SK-N-SH (cell line): ENCODE measurements around the gene ST7.

ENCODE experiments used
- JUND ChIP-seq: IDR thresholded peaks from 2 replicates; pipeline ENCODE4 v1.4.0; 2012
- MXI1 ChIP-seq: IDR thresholded peaks from 2 replicates; pipeline ENCODE4 v1.6.1; 2012; ENCODE audit warnings: mild to moderate bottlenecking, low read depth, low read length, improper control_type of control experiment
- SMC3 ChIP-seq: IDR thresholded peaks from 2 replicates; pipeline ENCODE4 v1.6.1; 2012; ENCODE audit warnings: low read depth, low read length, improper control_type of control experiment
- TF ChIP-seq, protein P1 (sequence below): fragments of 200-600 bp; sonication (generic); IDR thresholded peaks from 2 replicates; pipeline ENCODE4 v1.6.1; 2017; ENCODE audit warnings: antibody characterized with exemption, mild to moderate bottlenecking, moderate library complexity

DNA sequence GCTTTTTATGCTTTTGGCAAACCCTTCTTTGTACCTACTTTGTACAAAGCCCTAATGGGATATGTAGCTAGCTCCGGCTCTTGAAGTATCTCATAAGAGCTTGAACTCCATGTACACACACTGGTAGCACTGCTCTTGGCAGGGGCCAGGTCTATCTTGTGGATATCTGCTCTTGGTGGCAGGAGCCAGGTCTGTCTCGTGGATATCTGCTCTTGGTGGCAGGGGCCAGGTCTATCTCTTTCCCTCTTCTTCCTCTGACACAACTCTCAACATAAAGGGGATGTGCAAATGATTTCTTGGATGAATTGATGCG is 277.7 kb downstream of the ST7 start:
- TF ChIP-seq, protein P1, sequence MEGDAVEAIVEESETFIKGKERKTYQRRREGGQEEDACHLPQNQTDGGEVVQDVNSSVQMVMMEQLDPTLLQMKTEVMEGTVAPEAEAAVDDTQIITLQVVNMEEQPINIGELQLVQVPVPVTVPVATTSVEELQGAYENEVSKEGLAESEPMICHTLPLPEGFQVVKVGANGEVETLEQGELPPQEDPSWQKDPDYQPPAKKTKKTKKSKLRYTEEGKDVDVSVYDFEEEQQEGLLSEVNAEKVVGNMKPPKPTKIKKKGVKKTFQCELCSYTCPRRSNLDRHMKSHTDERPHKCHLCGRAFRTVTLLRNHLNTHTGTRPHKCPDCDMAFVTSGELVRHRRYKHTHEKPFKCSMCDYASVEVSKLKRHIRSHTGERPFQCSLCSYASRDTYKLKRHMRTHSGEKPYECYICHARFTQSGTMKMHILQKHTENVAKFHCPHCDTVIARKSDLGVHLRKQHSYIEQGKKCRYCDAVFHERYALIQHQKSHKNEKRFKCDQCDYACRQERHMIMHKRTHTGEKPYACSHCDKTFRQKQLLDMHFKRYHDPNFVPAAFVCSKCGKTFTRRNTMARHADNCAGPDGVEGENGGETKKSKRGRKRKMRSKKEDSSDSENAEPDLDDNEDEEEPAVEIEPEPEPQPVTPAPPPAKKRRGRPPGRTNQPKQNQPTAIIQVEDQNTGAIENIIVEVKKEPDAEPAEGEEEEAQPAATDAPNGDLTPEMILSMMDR: no peak
- no peak for TF ChIP-seq MXI1
- TF ChIP-seq JUND: no peak
- no peak for TF ChIP-seq SMC3
